Measurements from ENCODE around the gene SLC25A5. TPM values are rescaled to one million over a fixed set of nuclear protein-coding genes. Genes with fewer than 3 reads are reported as not detected.

Gene SLC25A5
- total RNA-seq, 4 donors from 2014 or later = 110 to 269 (median 202) TPM

GRCh38 chrX:119442286-119442685, 26.0 kb upstream of the SLC25A5 start:
- WGBS, 2 donors = 73 to 86% methylated on average over 2 of the region's 2 CpGs
- no peaks in the 10 kb centered on the region for H3K4me1 ChIP-seq
- intact Hi-C loops (cut with DNase I) = no loop called here

DNA sequence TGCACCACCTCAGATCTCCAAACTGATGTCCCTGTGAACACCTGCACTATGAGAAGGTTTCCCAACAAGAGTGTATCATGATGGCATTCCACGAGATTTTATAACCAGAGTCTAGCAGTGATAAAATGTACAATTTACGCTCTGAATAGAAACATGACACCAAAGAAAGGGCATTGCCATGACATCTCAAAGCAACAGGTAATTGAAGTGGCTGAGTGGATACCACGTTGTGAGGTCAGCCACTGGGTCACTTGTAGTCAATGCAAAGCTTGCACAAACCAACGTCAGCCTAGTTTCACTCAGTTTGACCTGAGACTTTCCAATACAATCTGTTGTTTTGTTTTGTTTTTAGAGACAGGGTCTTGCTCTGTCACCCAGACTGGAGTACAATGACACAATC, 15.0 kb upstream of the SLC25A5 start:
- Histone ChIP-seq H3K4me1 (no peaks in the 10 kb centered on the region), H3K36me3 (no peaks in the 10 kb centered on the region), H3K4me3 (replicated peaks in 1 of 3) (no peak overlapping the region), H3K9me3 (no peaks in the 10 kb centered on the region), H3K27me3 (no peaks in the 10 kb centered on the region), H3K27ac (no peak overlapping the region)
- TF ChIP-seq POLR2A (IDR thresholded peaks at IDR 0.05) (no peak), CTCF (IDR thresholded peaks at IDR 0.05) (no peak)
- intact Hi-C loops (cut with DNase I) = no loop called here
- 53 to 80% methylated on average over 4 of the region's 4 CpGs for WGBS, 2 donors
- no peak for DNase-seq

More at GRCh38 chrX:119442286-119442685, 26.0 kb upstream of the SLC25A5 start:
- no peak for DNase-seq
- Histone ChIP-seq H3K9me3 (no peaks in the 10 kb centered on the region), H3K36me3 (no peaks in the 10 kb centered on the region), H3K27ac (no peak overlapping the region), H3K27me3 (no peaks in the 10 kb centered on the region), H3K4me3 (replicated peaks in 1 of 3) (no peak overlapping the region)
- no peak for TF ChIP-seq CTCF (IDR thresholded peaks at IDR 0.05)
- TF ChIP-seq POLR2A (IDR thresholded peaks at IDR 0.05) = no peak

GRCh38 chrX:119455264-119455663, 13.0 kb upstream of the SLC25A5 start:
- no peak for DNase-seq
- TF ChIP-seq CTCF (IDR thresholded peaks at IDR 0.05) = no peak
- TF ChIP-seq POLR2A (IDR thresholded peaks at IDR 0.05) = no peak
- Histone ChIP-seq H3K4me3 (replicated peaks in 1 of 3) (no peak overlapping the region), H3K27me3 (no peaks in the 10 kb centered on the region), H3K4me1 (no peaks in the 10 kb centered on the region), H3K36me3 (no peaks in the 10 kb centered on the region), H3K9me3 (no peaks in the 10 kb centered on the region), H3K27ac (no peak overlapping the region)
- 97 to 100% methylated on average over 1 of the region's 1 CpG for WGBS, 2 donors
- intact Hi-C loops (cut with DNase I) = no loop called here

DNA sequence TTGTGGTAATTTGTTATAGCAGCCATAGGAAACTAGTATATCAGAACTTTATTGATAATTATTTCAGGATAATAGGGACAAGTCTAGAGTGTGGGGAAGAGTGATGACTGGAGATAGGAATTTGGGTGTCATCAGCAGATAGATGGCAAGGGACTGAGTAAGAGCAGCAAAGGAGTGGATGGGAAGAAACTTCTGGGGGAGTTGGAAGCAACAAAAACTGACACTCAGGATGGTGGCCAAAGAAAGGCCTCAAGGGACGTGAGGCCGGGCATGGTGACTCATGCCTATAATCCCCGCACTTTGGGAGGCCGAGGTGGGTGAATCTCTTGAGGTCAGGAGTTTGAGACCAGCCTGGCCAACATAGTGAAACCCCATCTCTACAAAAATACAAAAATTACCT, 9.1 kb upstream of the SLC25A5 start:
- intact Hi-C loops (cut with DNase I) = no loop called here
- no peak for DNase-seq
- Histone ChIP-seq H3K4me3 (replicated peaks in 1 of 3) (no peak overlapping the region), H3K27me3 (no peaks in the 10 kb centered on the region), H3K36me3 (no peaks in the 10 kb centered on the region), H3K27ac (no peak overlapping the region), H3K4me1 (no peaks in the 10 kb centered on the region), H3K9me3 (no peaks in the 10 kb centered on the region)
- no peak for TF ChIP-seq CTCF (IDR thresholded peaks at IDR 0.05)
- no peak for TF ChIP-seq POLR2A (IDR thresholded peaks at IDR 0.05)
- WGBS, 2 donors = 83 to 97% methylated on average over 1 to 3 of the region's 4 CpGs

DNA sequence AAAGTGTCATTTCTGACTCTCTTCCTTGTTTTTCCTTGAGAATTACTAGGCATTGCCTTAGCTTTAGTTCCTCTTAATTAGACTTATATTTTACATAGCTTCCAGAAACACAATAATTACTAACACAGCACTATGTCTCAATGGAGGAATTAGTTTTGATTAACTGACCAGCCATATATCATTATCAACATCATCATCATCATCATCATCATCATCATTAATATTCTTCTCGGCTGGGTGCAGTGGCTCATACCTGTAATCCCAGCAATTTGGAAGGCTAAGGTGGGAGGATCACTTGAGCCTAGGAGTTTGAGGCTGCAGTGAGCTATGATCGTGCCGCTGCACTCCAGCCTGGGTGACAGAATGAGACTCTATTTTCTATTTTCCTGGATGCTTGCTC, 2.7 kb upstream of the SLC25A5 start:
- H3K4me3 ChIP-seq (replicated peaks in 1 of 3) = no peak overlapping the region
- TF ChIP-seq CTCF (IDR thresholded peaks at IDR 0.05) = no peak
- no peak for TF ChIP-seq POLR2A (IDR thresholded peaks at IDR 0.05)
- 93 to 98% methylated on average over 3 of the region's 3 CpGs for WGBS, 2 donors
- H3K27ac ChIP-seq = no peak overlapping the region
- peaks cover 0 to 6% of the 10 kb centered on the region in 2 donors for H3K36me3 ChIP-seq
- H3K27me3 ChIP-seq = no peaks in the 10 kb centered on the region
- DNase-seq = no peak
- H3K9me3 ChIP-seq = no peaks in the 10 kb centered on the region
- peaks cover 0 to 5% of the 10 kb centered on the region in 2 donors for H3K4me1 ChIP-seq
- intact Hi-C loops (cut with DNase I) = no loop called here
